ENCODE data around the gene COL5A1.
"Not testable (repeated sequence)": the region's sequence is repeated elsewhere in the genome, so short reads cannot be mapped to it uniquely, and the experiment has no call there.

COL5A1 gene

DNA sequence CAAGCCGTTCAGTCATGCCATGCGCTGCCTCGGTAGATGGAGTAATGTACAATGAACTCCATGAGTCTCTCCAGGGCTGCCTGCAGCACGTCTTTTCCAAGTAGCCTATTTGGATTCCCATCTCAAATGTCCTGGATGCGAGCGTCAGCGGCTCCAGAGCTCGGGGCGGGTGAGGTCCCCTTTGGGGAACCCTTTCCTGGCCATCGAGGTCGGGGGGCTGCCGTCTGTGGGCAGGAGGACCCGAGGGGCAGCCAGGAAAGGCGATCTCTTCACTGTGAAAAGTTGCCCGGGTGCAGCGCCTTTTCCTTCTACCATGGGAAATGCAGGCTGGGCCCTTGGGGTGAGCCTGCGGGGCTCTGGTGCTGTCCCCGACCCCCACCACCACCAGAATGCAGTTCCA is 202.1 kb downstream of the COL5A1 start:
- DNase-seq = no peak

DNA sequence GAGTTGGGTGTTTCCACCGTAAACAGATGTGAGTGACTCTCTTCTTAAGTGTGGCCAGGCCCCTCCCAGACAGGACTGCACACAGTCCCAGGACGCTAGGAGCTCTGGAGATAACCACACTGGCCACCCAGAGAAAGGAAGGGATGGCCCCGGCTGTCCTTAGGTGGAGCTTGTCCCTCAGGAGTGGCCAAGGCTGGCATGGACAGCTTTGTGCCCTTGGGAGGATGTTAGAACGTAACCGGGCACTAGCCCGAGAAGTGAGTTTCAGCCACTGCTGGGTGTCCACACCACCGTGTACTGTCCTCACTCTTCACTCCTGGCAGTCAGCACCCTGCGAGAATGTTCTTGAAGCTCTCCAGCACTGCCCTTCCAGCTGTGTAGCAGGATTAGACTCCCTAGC is 203.2 kb downstream of the COL5A1 start:
- no peak for DNase-seq

DNA sequence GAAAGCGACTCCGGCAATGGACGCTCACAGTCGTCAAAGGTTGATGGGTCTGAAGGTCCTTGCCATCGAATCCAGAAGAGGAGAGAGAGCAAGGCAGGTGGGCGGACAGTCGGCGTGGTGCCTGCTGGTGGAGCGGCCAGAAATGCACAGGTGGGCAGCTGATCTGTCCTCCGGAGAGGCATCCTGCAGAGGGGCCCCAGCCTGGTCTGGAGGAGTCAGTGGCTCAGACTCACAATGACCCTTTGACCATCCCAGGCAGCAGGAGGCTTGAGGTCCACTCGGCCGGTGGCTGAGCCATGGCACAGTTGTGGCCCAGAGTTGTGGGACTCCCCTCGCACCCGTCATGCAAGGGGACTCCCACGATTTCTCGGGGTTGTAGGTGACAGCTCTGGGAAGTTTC is 204.6 kb downstream of the COL5A1 start:
- DNase-seq = no peak

DNA sequence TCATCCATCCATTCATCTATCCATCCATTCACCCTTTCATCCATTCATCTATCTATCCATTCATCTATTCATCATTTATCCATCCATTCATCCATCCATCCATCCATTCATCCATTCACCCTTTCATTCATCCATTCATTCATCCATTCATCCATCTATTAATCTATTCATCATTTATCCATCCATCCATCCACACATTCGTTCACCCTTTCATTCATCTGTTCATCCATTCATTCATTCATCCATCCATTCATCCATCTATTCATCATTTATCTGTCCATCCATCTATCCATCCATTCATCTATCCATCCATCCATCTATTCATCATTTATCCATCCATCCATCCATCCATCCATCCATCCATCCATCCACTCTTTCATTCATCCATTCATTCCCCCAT is 205.1 kb downstream of the COL5A1 start:
- no peak for DNase-seq

DNA sequence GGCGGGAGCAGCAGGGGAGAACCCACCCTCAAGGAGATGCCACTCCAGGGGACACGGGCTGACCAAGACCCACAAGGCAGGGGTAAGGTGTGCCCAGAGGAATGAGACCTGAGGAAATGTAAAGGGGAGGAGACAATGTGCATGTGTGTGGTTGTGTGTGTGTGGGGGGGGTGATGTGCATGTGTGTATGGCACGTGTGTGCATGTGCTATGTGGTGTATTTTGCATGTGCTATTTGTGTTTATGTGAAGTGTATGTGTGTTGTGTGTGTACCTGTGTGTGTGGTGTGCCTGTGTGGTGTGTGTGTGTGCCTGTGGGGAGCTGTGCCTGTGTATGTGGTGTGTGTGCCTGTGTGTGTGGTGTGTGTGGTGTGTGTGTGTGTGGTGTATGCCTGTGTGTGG is 205.5 kb downstream of the COL5A1 start:
- no peak for DNase-seq

DNA sequence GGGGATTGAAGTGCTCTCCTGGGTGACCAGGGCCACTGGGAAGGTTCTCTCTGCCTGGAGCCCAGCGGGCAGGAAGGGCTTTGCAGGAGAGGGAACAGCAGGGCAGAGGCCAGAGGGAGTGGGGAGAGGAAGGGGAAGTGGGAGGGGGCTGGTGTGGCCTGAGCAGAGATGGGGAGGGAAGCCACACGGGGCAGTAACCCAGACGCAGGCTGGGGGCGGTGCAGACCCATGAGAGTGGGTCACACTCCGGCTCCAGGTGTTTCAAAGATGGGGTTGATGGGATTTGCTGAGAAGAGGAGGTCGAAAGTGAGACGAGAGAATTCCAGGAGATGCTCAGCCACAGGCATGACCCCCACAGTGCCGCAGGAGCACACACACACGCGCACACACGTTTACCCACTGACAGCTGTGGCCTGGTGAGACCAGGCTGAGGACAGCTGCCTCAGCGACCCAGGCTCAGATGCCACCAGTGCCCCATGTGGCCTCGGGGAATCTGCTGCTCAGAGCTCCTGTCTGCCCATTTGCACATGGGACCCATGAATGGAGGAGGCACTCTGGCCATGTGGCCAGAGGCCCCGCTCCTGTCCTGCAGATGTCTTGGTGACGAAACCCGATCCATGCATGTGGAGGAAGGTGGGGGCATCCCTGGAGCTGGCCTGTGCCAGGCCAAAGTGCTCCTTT is 206.3 kb downstream of the COL5A1 start:
- DNase-seq = no peak

DNA sequence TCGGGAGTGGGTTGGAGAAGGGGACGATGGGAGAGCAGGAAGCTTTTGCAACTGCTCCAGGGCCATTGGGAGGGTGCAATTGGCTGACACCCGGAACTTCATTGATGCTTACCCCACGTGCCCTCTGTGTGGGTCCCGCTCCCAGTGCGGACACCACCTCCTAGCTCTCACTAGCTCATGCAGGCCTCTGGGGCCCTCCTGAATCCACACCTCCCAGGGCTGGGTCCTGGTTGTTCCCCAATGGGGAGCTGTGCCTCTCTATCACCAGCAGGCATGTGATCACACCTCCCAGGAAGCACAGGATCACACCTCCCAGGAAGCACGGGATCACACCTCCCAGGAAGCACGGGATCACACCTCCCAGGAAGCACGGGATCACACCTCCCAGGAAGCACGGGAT is 206.9 kb downstream of the COL5A1 start:
- no peak for DNase-seq

DNA sequence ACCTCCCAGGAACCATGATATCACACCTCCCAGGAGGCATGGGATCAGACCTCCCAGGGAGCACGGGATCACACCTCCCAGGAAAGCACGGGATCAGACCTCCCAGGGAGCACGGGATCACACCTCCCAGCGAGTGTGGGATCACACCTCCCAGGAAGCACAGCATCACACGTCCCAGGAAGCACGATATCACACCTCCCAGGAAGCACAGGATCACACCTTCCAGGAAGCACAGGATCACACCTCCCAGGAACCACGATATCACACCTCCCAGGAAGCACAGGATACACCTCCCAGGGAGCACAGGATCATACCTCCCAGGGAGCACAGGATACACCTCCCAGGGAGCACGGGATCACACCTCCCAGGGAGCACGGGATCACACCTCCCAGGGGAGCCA is 209.0 kb downstream of the COL5A1 start:
- DNase-seq = no peak

DNA sequence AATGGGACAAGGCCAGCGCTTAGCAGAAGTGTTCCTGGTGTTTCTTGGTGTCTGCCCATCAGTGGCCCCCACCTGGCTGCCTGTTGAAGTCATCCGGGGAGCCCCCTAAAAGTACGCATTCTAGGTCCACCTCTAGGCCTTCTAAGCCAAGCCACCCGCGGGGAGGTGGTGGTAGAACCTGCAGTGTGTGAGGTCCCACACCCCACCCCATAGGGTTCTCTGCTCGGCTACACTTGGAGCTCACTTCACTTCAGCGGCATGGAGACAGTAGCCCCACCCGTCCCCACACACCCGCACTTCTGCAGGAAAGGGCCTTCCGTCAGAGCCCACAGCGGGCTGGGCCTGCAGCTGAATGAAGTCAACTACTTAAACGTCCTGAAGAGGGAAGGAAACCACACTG is 209.4 kb downstream of the COL5A1 start:
- no peak for DNase-seq

DNA sequence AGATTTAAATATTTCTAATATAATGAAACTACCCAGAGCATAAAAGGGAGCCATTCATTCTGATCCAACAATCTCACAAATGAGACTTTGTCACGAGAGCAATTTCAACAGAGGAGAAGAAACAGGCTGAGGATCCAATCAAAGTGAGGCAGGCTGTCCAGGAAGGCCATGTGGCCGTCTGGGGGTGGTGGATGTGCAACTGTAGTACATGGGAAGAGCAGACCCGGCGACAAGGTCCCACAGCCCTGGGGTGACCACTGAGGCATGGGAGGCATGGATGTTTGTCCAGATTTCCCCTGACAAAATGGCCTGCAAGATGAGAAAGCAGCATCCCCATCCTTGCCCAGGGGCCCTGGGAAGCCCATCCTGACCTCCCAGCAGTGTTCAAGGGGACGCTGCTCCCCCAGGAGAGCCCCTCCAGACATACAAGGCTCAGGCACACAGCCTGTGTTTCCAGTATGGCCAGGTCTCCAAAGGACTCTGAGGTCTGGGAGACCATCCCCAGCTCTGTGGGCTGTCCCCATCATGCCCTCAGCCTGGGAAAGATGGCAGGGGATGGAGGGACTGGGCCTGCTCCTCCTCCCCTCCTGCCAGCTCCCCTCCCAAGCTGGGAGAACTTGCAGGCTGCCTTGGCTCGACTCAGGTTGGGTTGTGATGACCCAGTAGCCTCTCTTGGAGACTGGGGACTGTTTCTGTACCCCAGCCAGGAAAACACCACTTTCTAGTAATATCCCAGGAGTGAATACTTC is 211.5 kb downstream of the COL5A1 start:
- no peak for DNase-seq

DNA sequence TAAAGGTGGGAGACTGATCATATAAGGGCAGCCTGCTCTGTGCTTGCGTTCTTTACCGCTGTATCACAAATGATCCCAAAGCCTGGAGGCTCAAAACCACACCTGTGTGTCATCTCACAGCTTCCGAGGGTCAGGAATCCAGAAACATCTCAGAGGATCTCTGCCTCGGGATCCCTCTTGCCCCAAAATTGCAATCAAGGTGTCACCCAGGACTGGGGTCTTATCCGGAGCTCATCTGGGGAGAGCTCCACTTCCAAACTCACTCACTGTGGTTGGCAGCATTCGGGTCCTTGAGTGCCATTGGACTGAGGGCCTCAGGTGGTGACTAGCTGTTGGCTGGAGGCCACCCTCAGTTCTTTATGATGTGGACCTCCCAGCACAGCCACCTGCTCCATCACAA is 212.3 kb downstream of the COL5A1 start:
- DNase-seq = peak; percentile 5

DNA sequence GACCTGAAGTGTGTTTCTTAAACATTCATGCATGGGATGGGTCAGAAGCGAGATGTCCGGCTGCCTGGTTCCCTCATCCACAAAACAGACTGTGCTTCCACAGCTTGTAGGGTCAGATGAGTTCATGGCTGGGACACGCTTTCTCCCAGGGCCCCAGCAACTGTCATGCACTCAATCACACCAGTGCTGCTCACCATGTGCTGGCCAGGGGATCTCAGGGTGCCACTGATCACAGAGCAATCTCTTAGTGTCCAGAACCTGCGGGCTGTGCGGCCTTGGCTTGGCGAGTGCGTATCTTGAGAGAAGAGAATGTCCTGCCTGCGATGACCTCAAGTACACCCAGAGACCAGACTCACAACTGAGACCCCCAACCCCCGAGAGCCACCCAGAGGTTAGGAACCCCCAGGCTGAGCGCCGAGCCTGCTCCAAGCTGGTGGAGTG is 213.0 kb downstream of the COL5A1 start:
- peak; percentile 8 for DNase-seq

DNA sequence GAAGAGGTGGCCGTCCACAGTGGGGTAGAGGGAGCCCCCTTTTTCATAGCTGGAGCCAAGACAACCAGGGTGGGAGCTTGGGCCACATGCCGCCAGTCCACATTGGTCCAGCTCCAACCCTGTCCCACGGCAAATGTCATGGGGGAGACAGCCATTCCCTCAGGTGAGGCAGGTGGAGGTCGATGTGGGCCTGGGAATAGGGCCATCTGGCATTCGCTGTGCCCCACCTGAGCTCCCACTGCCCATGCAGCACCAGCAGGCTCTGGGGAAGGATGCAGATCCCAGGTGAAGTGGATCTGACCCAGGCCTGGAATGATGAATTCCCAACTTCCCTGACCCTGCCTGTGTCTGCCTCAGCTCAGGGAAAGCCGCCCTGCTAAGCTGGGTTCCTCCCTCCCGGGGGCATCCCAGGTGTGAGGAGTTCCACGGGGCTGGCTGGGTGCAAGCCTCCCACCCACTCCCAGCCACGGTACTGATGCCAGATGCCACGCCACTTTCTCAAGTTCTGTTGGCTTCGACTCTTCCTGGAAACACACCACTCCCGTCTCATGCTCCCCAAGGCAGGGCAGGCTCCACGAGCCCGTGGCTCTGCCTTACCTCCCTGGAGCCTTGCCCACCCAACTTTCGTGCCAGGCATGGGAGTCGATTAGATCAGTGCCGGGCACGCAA is 213.8 kb downstream of the COL5A1 start:
- no peak for DNase-seq

DNA sequence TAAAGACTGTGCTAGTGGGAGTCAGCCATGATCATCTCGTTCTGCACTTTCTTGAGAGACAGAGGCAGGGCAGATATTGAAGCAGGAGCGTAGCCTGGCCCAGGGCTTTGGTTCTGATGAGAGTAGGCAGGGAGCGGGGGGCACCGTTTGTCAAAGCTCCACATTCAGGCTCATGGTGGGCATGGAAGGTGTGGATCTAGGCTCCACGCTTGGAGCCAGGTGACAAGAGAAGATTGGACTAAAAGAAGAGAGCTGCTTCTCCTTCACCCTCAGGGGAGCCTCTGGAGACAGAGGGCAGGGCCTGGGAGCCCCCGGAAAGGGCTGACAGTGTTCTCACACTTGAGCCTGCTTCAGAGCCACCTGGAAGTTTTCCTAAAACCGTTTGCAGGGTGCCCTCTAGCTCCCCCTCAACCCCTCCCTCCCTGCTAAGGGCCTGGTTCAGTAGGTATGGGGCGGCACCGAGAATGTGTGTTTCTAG is 214.3 kb downstream of the COL5A1 start:
- no peak for DNase-seq

DNA sequence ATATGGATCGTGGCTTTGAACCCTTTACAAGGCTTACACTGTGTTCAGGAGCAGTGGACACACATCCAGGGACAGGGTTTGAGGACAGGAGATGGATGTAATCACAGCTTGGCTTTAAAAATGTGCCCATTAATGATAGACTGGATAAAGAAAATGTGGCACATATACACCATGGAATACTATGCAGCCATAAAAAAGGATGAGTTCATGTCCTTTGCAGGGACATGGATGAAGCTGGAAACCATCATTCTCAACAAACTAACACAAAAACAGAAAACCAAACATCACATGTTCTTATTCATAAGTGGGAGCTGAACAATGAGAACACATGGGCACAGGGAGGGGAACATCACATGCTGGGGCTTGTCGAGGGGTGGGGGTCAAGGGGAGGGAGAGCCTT is 215.8 kb downstream of the COL5A1 start:
- not testable (repeated sequence) for DNase-seq

DNA sequence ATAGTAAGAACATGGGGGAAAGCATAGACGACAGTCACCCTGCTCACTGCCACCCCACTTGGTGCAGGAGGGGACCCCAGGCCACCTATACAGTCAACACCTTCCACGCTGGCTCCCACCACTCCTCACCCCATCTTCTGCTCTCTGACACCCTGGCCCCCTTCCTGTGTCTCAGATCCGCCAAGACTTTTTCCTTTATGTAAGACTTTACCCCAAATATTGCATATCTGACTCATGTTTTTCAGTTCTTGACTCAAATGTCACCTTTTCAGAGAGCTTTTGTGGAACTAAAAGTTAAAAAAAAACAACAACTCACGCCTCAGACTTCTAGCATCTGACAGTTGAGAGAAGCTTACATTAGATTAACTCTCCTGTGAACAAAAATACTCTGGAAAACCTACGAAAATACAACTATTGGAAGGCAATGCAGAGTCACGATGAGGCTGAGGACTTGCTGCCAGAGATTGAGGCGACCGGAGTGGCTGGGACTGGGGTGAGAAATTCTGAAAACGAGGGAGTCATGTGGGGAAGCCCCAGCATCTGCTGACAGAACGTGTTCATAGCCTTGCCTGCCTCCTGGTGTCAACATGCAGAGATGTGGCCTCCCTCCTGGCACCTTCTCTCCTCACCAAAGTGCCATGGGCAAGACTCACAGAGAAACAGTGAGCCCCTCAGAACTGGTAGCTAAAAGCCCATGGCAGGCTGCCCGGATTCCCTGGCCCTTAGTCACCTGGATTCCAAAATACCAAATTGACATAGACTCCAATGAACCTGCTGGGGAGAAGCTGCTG is 216.6 kb downstream of the COL5A1 start:
- peak; percentile 61 for DNase-seq

DNA sequence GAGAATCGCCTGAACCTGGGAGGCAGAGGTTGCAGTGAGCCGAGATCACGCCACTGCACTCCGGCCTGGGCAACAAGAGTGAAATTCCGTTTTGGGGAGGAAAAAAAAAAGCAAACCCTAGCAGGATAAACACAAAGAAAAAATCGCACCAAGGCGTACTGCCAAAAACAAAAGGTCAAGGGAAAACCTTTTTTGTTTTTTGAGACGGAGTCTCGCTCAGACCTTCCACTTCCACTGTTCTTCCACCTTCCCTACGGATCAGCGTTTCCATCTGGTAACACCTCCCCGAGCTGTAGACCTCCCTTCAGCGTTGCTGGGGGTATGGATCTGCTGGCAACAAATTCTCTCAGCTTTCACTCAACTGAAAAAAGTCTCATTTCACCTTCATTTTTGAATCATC is 218.9 kb downstream of the COL5A1 start:
- DNase-seq = no peak

DNA sequence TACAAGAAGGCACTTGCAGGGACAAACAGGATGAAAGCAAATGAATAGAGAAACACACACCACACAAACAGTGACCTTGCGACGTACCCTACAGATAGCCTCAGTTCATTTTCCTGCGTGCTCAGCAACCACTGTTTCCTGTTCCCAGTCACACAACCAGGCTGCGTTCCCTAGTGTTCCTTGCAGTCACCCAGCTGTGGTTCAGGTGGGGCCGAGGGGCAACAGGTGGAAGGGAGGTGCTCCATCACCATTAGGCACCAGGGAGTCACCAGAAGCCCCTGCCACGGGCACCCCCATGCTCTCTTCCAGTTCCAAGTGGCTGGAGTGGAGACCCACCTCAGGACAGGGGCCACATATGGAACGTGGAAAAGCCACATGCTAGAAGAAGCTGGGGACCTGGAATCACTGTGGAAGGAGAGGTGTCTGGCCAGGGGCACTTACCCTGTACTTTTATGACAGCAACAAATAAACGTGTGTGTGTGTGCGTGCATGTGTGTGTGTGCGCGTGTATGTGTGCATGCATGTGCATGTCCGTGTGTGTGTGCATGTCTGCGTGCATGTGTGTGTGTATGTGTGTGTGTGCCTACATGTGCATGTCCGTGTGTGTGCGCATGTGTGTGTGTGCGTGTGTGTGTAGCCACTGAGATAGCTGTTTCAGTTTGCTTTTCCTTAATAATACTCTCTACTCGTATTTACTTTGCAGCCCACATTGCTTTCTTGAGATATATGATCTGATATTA is 220.2 kb downstream of the COL5A1 start:
- DNase-seq = no peak

DNA sequence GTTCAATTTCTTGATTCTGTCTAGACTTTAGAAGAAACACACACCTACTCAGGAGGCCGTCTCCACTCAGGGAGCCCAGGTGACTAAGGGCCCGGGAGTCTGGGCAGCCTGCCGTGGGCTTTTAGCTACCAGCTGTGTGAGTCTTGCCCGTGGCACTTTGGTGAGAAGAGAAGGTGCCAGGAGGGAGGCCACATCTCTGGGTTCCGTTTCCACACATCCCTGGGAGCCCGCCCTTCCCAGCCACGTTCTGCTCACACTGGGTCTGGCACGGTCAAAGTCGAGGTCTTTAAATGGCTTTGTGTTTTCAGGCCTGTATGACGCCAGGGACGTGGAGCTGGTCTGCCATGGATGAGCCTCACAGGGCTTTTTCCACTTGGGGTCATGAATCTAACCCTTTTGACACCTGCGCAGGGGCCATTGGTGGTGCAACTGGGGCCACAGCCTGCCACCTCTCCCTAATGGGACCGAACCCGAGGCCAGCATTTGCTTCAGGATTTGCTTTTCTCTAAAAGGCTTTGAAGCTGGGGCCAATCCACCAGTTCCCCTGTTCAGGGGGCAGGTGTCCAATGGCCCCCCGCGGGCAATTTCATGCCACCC is 221.8 kb downstream of the COL5A1 start:
- no peak for DNase-seq

DNA sequence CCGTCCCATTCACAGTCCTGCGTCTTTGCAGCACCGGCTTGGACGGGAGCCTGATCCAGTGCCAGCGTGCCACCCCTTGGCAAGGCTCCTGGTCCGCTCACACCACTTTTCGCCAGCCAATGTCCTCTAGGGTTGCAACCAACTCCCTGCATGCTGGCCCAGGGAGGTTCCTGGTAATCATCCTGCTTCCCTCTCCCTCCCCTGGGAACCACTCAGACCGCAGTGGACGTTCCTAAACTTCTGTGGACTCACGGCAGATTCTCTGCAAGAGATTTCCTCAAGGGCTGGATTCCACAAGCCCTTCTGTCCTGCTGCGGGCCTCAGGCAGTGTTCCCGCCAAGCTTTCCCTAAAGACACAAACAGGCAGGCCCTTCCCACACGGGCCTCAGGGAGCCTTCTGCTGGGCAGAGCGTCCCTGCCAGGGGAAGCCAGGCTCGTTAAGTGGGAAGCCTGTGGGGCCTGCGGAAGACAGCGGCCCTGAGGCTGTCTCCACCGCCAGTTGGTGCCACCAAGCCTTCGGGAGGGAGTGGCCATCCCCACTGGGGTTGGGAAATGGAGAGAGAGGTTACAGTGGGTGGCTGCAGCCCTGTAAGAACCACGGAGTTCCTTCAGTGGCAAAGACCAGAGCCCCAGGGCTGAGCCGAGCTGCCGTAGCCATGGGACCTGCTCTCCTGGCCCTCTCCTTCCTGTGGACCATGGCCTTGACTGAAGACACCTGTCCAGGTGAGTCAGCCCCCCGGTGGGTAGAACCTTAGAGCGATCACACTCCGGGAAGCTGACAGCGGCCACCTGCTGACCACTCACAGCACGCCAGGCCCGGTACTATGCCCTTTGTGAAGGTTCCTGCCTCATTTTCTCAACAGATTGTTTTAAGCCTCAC is 222.6 kb downstream of the COL5A1 start:
- DNase-seq = no peak

DNA sequence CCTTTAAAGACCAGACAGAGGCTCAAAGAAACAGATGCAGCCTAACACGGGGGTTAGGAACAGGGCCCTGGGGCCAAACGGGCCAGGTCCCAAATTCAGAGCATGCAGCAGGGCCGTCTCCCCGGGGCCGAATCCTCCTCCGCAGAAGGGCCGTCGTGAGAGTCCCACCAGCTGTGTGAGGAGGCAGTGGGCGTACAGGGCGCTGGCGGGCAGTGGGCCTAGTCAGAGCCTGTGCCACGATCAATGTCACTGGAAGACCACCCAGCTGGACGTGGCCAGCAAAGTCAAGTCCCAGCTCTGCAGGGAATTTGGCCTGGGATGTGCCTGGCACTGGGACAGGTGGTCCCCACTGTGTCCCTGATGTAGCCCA is 223.2 kb downstream of the COL5A1 start:
- no peak for DNase-seq
